BE2C (cell line): ENCODE data around the gene TSR3.

Experiments
- DNase-seq: peaks from one replicate; pipeline ENCODE4 v3.0.0-alpha.2; 2020
- H3K27me3 ChIP-seq: fragments of 250-450 bp; sonication (Bioruptor Pico); 2 replicates; pipeline ENCODE4 v1.5.1; 2020; ENCODE audit warnings: mild to moderate bottlenecking
- H3K36me3 ChIP-seq: fragments of 250-450 bp; sonication (Bioruptor Pico); 2 replicates; pipeline ENCODE4 v1.5.1; 2020; ENCODE audit warnings: mild to moderate bottlenecking
- H3K4me1 ChIP-seq: fragments of 250-450 bp; sonication (Bioruptor Pico); 2 replicates; pipeline ENCODE4 v1.5.1; 2020
- H3K4me3 ChIP-seq: 2 replicates; pipeline ENCODE4 v1.5.1; 2011; ENCODE audit warnings: low read depth, low read length
- H3K9me3 ChIP-seq: fragments of 250-450 bp; sonication (Bioruptor Pico); 2 replicates; pipeline ENCODE4 v1.5.1; 2020
- CTCF ChIP-seq: IDR thresholded peaks from 2 replicates; pipeline ENCODE4 v1.5.1; 2012; ENCODE audit warnings: mild to moderate bottlenecking, low read depth, low read length

Gene TSR3

GRCh38 chr16:1326946-1327618 is 24.6 kb downstream of the TSR3 start:
- H3K4me3 ChIP-seq, result no peak overlapping the region
- peaks cover 25% of the 10 kb centered on the region for H3K36me3 ChIP-seq
- H3K4me1 ChIP-seq, result peaks cover 5% of the 10 kb centered on the region; the same call in 1 of the 2 replicates
- DNase-seq, result no peak
- H3K9me3 ChIP-seq, result peaks cover 5% of the 10 kb centered on the region; the same call in 1 of the 2 replicates
- no peak for TF ChIP-seq CTCF
- H3K27me3 ChIP-seq, result peaks cover 9% of the 10 kb centered on the region

- TF ChIP-seq CTCF, result no peak
- H3K36me3 ChIP-seq, result peaks cover 30% of the 10 kb centered on the region
- peaks cover 2% of the 10 kb centered on the region for H3K27me3 ChIP-seq
- H3K4me1 ChIP-seq, result no peaks in the 10 kb centered on the region
- DNase-seq, result no peak
- no peak overlapping the region for H3K4me3 ChIP-seq
- peaks cover 5% of the 10 kb centered on the region; the same call in 1 of the 2 replicates for H3K9me3 ChIP-seq
These were observed 25.3 kb downstream of the TSR3 start for GRCh38 chr16:1326391-1326790.

GRCh38 chr16:1325673-1326371 is 25.9 kb downstream of the TSR3 start:
- no peak for TF ChIP-seq CTCF
- Histone ChIP-seq H3K9me3 (peaks cover 5% of the 10 kb centered on the region; the same call in 1 of the 2 replicates), H3K4me3 (no peak overlapping the region), H3K4me1 (no peaks in the 10 kb centered on the region), H3K27me3 (no peaks in the 10 kb centered on the region), H3K36me3 (peaks cover 34% of the 10 kb centered on the region)
- no peak for DNase-seq

GRCh38 chr16:1325261-1325660 is 26.4 kb downstream of the TSR3 start:
- peaks cover 40% of the 10 kb centered on the region for H3K36me3 ChIP-seq
- H3K4me1 ChIP-seq, result no peaks in the 10 kb centered on the region
- H3K9me3 ChIP-seq, result peaks cover 2% of the 10 kb centered on the region; the same call in 1 of the 2 replicates
- DNase-seq, result no peak
- H3K4me3 ChIP-seq, result no peak overlapping the region
- H3K27me3 ChIP-seq, result no peaks in the 10 kb centered on the region
- TF ChIP-seq CTCF, result no peak

- no peak for DNase-seq
- Histone ChIP-seq H3K27me3 (no peaks in the 10 kb centered on the region), H3K4me3 (no peak overlapping the region), H3K36me3 (peaks cover 49% of the 10 kb centered on the region), H3K9me3 (no peaks in the 10 kb centered on the region), H3K4me1 (no peaks in the 10 kb centered on the region)
- TF ChIP-seq CTCF, result no peak
These were observed 27.3 kb downstream of the TSR3 start for GRCh38 chr16:1324286-1324826.
